ENCODE measurements around the gene IAH1. TPM values are rescaled to one million over a fixed set of nuclear protein-coding genes. Genes with fewer than 3 reads are reported as not detected.

The IAH1 gene
- not detected for polyA plus RNA-seq (2013, experiment 1 of 2)
- not detected for polyA plus RNA-seq (2013, experiment 2 of 2)

- H3K4me3 ChIP-seq (ENCODE audit: insufficient read depth in 1 of 2, low read depth in 1 of 2, low read length in 2 of 2) = peak within 1 kb of the TSS; percentile 38 to 84
- no peak within 1 kb of the TSS for H2BK120ac ChIP-seq (ENCODE audit: low read depth, low read length)
- DNase-seq = no peak
- H3K79me1 ChIP-seq (replicated peaks; ENCODE audit: low read length, poor library complexity, severe bottlenecking) = peaks cover 2% of the 10 kb centered on the region
- H3K4ac ChIP-seq (ENCODE audit: low read depth in 1 of 2, low read length in 2 of 2) = no peak within 1 kb of the TSS
- peaks cover 32 to 53% of the 10 kb centered on the region in 2 experiments for H3K36me3 ChIP-seq (ENCODE audit: control insufficient read depth in 1 of 2, insufficient read depth in 2 of 2, low read depth in 1 of 2, low read length in 2 of 2)
- H3K4me2 ChIP-seq (ENCODE audit: low read length, poor library complexity, severe bottlenecking) = no peak within 1 kb of the TSS
- no peak within 1 kb of the TSS for H2BK15ac ChIP-seq (ENCODE audit: low read depth, poor library complexity, severe bottlenecking)
- no peak within 1 kb of the TSS for H2AFZ ChIP-seq (ENCODE audit: low read depth, low read length)
- H4K8ac ChIP-seq (ENCODE audit: low read length) = no peak within 1 kb of the TSS
- peak within 1 kb of the TSS; percentile 90 for H3K9ac ChIP-seq (ENCODE audit: low read length)
- no peak within 1 kb of the TSS for H3K18ac ChIP-seq (ENCODE audit: low read depth in 1 of 2, low read length in 2 of 2)
- H2AK5ac ChIP-seq (ENCODE audit: low read length, severe bottlenecking) = no peak within 1 kb of the TSS
- peak within 1 kb of the TSS; percentile 79 for H2BK5ac ChIP-seq (ENCODE audit: low read depth, low read length, poor library complexity, severe bottlenecking)
- WGBS = 97% methylated on average over 72 of the region's 91 CpGs
- no peaks in the 10 kb centered on the region for H3K27me3 ChIP-seq (ENCODE audit: control insufficient read depth in 1 of 2, insufficient read depth in 1 of 2, low read length in 2 of 2)
- no peak within 1 kb of the TSS for H2BK12ac ChIP-seq (ENCODE audit: low read length in 2 of 2)
- no peaks in the 10 kb centered on the region for H3K9me3 ChIP-seq (ENCODE audit: control insufficient read depth, low read length)
- no peak within 1 kb of the TSS for H3K27ac ChIP-seq (ENCODE audit: low read length, poor library complexity, severe bottlenecking)
- H3K14ac ChIP-seq (ENCODE audit: low read length in 2 of 2) = no peak within 1 kb of the TSS
- H3K23ac ChIP-seq (ENCODE audit: low read length in 2 of 2) = no peak within 1 kb of the TSS
- H3K4me1 ChIP-seq (ENCODE audit: control insufficient read depth, insufficient read depth, low read depth, low read length) = peaks cover 4% of the 10 kb centered on the region
- no peak within 1 kb of the TSS for H4K91ac ChIP-seq (ENCODE audit: low read length)
These were observed at the start of gene IAH1 for GRCh38 chr2:9474361-9475057. IAH1 (plus strand) TSS chr2:9474551; CDS start chr2:9474567, 16 bp downstream.

- no peak overlapping the region for H3K23ac ChIP-seq (ENCODE audit: low read length in 2 of 2)
- DNase-seq = no peak
- H4K91ac ChIP-seq (ENCODE audit: low read length) = no peak overlapping the region
- H3K79me1 ChIP-seq (replicated peaks; ENCODE audit: low read length, poor library complexity, severe bottlenecking) = peaks cover 20% of the 10 kb centered on the region
- no peak overlapping the region for H2AK5ac ChIP-seq (ENCODE audit: low read length, severe bottlenecking)
- H2AFZ ChIP-seq (ENCODE audit: low read depth, low read length) = no peak overlapping the region
- H2BK120ac ChIP-seq (ENCODE audit: low read depth, low read length) = no peak overlapping the region
- no peaks in the 10 kb centered on the region for H3K27me3 ChIP-seq (ENCODE audit: control insufficient read depth in 1 of 2, insufficient read depth in 1 of 2, low read length in 2 of 2)
- peak overlapping the region; percentile 50 for H3K9ac ChIP-seq (ENCODE audit: low read length)
- peaks cover 4% of the 10 kb centered on the region for H3K4me1 ChIP-seq (ENCODE audit: control insufficient read depth, insufficient read depth, low read depth, low read length)
- H4K8ac ChIP-seq (ENCODE audit: low read length) = no peak overlapping the region
- H3K27ac ChIP-seq (ENCODE audit: low read length, poor library complexity, severe bottlenecking) = peak overlapping the region; percentile 11
- no peak overlapping the region for H3K18ac ChIP-seq (ENCODE audit: low read depth in 1 of 2, low read length in 2 of 2)
- H3K4me2 ChIP-seq (ENCODE audit: low read length, poor library complexity, severe bottlenecking) = no peak overlapping the region
- H2BK5ac ChIP-seq (ENCODE audit: low read depth, low read length, poor library complexity, severe bottlenecking) = no peak overlapping the region
- 83% methylated on average over 2 of the region's 5 CpGs for WGBS
- no peak overlapping the region for H2BK15ac ChIP-seq (ENCODE audit: low read depth, poor library complexity, severe bottlenecking)
- no peak overlapping the region for H3K4me3 ChIP-seq (ENCODE audit: insufficient read depth in 1 of 2, low read depth in 1 of 2, low read length in 2 of 2)
- no peak overlapping the region for H2BK12ac ChIP-seq (ENCODE audit: low read length in 2 of 2)
- peaks cover 17 to 52% of the 10 kb centered on the region in 2 experiments for H3K36me3 ChIP-seq (ENCODE audit: control insufficient read depth in 1 of 2, insufficient read depth in 2 of 2, low read depth in 1 of 2, low read length in 2 of 2)
- no peak overlapping the region for H3K4ac ChIP-seq (ENCODE audit: low read depth in 1 of 2, low read length in 2 of 2)
- H3K9me3 ChIP-seq (ENCODE audit: control insufficient read depth, low read length) = no peaks in the 10 kb centered on the region
- H3K14ac ChIP-seq (ENCODE audit: low read length in 2 of 2) = no peak overlapping the region
These were observed 45.3 kb upstream of the IAH1 start for GRCh38 chr2:9428965-9429577.

GRCh38 chr2:9430316-9431293, 43.7 kb upstream of the IAH1 start:
- H2BK12ac ChIP-seq (ENCODE audit: low read length in 2 of 2) = no peak overlapping the region
- H3K4me3 ChIP-seq (ENCODE audit: insufficient read depth in 1 of 2, low read depth in 1 of 2, low read length in 2 of 2) = no peak overlapping the region

More at GRCh38 chr2:9430316-9431293, 43.7 kb upstream of the IAH1 start:
- H4K8ac ChIP-seq (ENCODE audit: low read length) = no peak overlapping the region
- peak; percentile 62 for DNase-seq
- peaks cover 2% of the 10 kb centered on the region for H3K4me1 ChIP-seq (ENCODE audit: control insufficient read depth, insufficient read depth, low read depth, low read length)
- no peak overlapping the region for H4K91ac ChIP-seq (ENCODE audit: low read length)
- H3K36me3 ChIP-seq (ENCODE audit: control insufficient read depth in 1 of 2, insufficient read depth in 2 of 2, low read depth in 1 of 2, low read length in 2 of 2) = peaks cover 27 to 64% of the 10 kb centered on the region in 2 experiments
- H3K4ac ChIP-seq (ENCODE audit: low read depth in 1 of 2, low read length in 2 of 2) = no peak overlapping the region
- no peak overlapping the region for H3K14ac ChIP-seq (ENCODE audit: low read length in 2 of 2)
- H2BK120ac ChIP-seq (ENCODE audit: low read depth, low read length) = no peak overlapping the region
- H3K23ac ChIP-seq (ENCODE audit: low read length in 2 of 2) = no peak overlapping the region
- H3K9ac ChIP-seq (ENCODE audit: low read length) = peak overlapping the region; percentile 45
- no peak overlapping the region for H2AFZ ChIP-seq (ENCODE audit: low read depth, low read length)
- no peaks in the 10 kb centered on the region for H3K27me3 ChIP-seq (ENCODE audit: control insufficient read depth in 1 of 2, insufficient read depth in 1 of 2, low read length in 2 of 2)
- H2BK15ac ChIP-seq (ENCODE audit: low read depth, poor library complexity, severe bottlenecking) = no peak overlapping the region
- H3K4me2 ChIP-seq (ENCODE audit: low read length, poor library complexity, severe bottlenecking) = no peak overlapping the region
- H3K9me3 ChIP-seq (ENCODE audit: control insufficient read depth, low read length) = no peaks in the 10 kb centered on the region
- no CpG with 5 or more reads among the region's 2 CpGs for WGBS
- no peak overlapping the region for H3K27ac ChIP-seq (ENCODE audit: low read length, poor library complexity, severe bottlenecking)
- no peak overlapping the region for H2AK5ac ChIP-seq (ENCODE audit: low read length, severe bottlenecking)
- H3K18ac ChIP-seq (ENCODE audit: low read depth in 1 of 2, low read length in 2 of 2) = no peak overlapping the region
- no peak overlapping the region for H2BK5ac ChIP-seq (ENCODE audit: low read depth, low read length, poor library complexity, severe bottlenecking)
- peaks cover 17% of the 10 kb centered on the region for H3K79me1 ChIP-seq (replicated peaks; ENCODE audit: low read length, poor library complexity, severe bottlenecking)

Measured in mesenchymal stem cell (in vitro differentiated cells and primary cell).